ENCODE measurements around the gene LPP. TPM values are rescaled to one million over a fixed set of nuclear protein-coding genes. Genes with fewer than 3 reads are reported as not detected.
"Not testable (repeated sequence)": the region's sequence is repeated elsewhere in the genome, so short reads cannot be mapped to it uniquely, and the experiment has no call there.

The LPP gene
- total RNA-seq, 1 donor, result 92.1 TPM

DNA sequence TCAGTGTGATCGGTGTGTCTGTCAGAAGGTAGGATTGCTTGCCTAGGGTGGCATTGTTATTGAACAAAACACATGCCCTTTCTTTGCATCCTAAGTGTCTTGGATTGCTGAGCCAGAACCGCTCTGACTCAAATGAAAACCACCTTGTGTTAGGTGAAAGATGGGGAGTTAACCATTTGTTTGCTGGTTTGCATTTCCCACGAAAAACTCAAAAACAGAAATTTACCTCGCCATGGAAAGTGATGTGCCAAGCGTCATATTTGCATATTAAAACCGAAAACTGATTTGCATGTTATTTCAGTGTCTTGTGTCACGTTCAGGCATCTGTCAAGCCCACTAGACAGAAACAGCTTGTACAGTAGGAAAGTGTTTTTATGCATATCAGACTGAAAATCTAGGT is 543.2 kb downstream of the LPP start:
- DNase-seq (ENCODE audit: low read depth), result no peak
- H3K4me3 ChIP-seq (ENCODE audit: low read depth, low read length), result no peak overlapping the region
- TF ChIP-seq CTCF (IDR thresholded peaks at IDR 0.05; ENCODE audit: insufficient read depth, low read length), result no peak

DNA sequence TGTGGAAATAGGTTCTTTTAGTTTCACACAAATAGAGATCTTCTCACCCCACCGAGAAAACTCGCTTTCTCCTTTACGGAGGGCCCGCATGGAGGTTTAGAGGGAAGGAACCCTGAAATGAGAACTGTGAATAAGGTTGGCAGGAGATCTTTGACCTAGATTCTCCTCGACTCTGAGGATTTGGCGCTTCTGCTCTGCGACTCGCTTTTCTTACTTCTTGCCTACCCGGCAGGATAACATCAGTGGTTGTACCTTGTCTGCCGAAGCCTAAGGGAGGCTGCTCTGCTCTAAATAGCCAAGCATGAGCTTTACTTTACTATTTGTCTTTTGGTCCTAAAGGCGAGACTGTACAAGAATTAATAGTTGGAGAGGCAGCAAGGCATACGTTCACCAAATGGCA is 544.5 kb downstream of the LPP start:
- no peak for TF ChIP-seq CTCF (IDR thresholded peaks at IDR 0.05; ENCODE audit: insufficient read depth, low read length)
- DNase-seq (ENCODE audit: low read depth), result no peak
- no peak overlapping the region for H3K4me3 ChIP-seq (ENCODE audit: low read depth, low read length)

GRCh38 chr3:188700501-188700900 is 546.5 kb downstream of the LPP start:
- no peak overlapping the region for H3K4me3 ChIP-seq (ENCODE audit: low read depth, low read length)
- no peak for TF ChIP-seq CTCF (IDR thresholded peaks at IDR 0.05; ENCODE audit: insufficient read depth, low read length)
- DNase-seq (ENCODE audit: low read depth), result no peak

DNA sequence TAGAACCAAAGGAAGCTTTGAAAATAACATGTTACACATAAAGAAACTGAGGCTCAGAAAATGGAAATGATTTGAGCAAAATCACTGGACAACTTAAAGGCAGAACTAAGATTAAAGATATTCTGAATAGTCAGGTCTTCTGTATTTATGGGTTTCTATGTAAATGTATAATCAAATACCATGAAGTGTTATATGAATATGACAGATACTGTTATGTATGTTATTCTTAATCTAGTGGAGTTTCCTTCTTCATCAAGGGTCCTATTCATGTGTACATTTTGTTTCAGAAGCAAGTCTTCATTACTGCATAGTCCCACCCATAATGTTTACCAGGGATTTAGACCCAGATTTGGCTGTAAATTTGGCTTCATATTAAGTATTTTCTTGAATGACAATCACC is 547.0 kb downstream of the LPP start:
- no peak for DNase-seq (ENCODE audit: low read depth)
- H3K4me3 ChIP-seq (ENCODE audit: low read depth, low read length), result no peak overlapping the region
- no peak for TF ChIP-seq CTCF (IDR thresholded peaks at IDR 0.05; ENCODE audit: insufficient read depth, low read length)

GRCh38 chr3:188701485-188701969 is 547.6 kb downstream of the LPP start:
- no peak for DNase-seq (ENCODE audit: low read depth)
- TF ChIP-seq CTCF (IDR thresholded peaks at IDR 0.05; ENCODE audit: insufficient read depth, low read length), result no peak
- no peak overlapping the region for H3K4me3 ChIP-seq (ENCODE audit: low read depth, low read length)

DNA sequence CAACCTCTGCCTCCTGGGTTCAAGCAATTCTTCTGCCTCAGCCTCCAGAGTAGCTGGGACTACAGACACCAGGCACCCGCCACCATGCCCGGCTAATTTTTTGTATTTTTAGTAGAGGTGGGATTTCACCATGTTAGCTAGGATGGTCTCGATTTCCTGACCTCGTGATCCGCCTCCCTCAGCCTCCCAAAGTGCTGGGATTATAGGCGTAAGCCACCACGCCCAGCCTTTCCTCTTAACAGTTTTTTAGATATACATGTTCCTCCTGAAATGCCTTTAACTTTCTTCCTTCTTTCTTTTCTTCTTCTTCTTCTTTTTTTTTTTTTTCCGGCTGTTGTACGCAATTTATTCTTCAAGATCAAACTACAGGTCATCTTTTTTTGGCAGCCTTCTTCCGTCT is 548.1 kb downstream of the LPP start:
- H3K4me3 ChIP-seq (ENCODE audit: low read depth, low read length); DNase-seq (ENCODE audit: low read depth): not testable (repeated sequence)

GRCh38 chr3:188706176-188706575 is 552.2 kb downstream of the LPP start:
- H3K4me3 ChIP-seq (ENCODE audit: low read depth, low read length), result no peak overlapping the region
- no peak for TF ChIP-seq CTCF (IDR thresholded peaks at IDR 0.05; ENCODE audit: insufficient read depth, low read length)
- DNase-seq (ENCODE audit: low read depth), result no peak

Data from fibroblast of the aortic adventitia (primary cell).